Midbrain (tissue), 1 donor: ENCODE data around the gene ANP32B.
"Not testable (repeated sequence)": the region's sequence is repeated elsewhere in the genome, so short reads cannot be mapped to it uniquely, and the experiment has no call there.

ENCODE experiments used
- DNase-seq: peaks from one replicate; lab custom pipeline; 2025; lab: John Stamatoyannopoulos, UW

Gene ANP32B

DNA sequence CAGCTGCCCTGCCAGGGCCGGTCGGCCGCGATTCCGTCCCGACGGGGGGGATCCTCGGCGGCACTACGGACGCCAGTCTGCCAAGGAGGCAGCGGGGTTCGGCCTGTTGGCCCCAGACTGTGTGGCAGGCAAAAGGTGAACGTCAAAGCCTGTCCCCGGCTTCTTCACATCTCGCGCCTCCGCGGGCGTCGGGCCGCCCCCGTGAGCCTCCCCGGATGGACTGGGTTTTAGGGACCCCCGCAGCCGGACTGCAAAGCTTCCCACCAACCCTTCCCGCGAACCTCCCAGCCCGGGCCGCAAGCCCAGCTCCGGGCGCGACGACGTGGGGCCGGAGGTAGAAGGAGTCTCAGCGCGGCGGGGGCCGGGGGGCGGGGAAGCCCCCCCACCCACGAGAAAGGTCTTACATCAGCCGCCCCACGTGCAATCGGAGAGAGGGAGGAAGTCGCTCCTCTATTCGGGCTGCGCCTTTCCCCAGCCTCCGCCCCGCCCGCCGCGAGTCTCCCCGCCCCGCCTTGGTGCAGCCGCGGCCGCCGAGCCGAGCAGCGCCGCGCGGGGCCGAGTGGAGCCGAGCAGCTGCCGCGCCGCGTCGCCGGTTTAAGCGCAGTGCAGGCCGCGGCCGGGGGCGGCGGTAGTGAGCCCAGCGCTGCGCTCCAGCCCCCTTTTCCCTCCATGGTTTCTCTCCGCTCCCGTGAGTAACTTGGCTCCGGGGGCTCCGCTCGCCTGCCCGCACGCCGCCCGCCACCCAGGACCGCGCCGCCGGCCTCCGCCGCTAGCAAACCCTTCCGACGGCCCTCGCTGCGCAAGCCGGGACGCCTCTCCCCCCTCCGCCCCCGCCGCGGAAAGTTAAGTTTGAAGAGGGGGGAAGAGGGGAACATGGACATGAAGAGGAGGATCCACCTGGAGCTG is at the start of gene ANP32B:
Gene ANP32B, plus strand, starts transcription at position 659 of the 906 bp plus-strand sequence. Its CDS starts 215 bp downstream, at position 874.
- peak; percentile 94 for DNase-seq

DNA sequence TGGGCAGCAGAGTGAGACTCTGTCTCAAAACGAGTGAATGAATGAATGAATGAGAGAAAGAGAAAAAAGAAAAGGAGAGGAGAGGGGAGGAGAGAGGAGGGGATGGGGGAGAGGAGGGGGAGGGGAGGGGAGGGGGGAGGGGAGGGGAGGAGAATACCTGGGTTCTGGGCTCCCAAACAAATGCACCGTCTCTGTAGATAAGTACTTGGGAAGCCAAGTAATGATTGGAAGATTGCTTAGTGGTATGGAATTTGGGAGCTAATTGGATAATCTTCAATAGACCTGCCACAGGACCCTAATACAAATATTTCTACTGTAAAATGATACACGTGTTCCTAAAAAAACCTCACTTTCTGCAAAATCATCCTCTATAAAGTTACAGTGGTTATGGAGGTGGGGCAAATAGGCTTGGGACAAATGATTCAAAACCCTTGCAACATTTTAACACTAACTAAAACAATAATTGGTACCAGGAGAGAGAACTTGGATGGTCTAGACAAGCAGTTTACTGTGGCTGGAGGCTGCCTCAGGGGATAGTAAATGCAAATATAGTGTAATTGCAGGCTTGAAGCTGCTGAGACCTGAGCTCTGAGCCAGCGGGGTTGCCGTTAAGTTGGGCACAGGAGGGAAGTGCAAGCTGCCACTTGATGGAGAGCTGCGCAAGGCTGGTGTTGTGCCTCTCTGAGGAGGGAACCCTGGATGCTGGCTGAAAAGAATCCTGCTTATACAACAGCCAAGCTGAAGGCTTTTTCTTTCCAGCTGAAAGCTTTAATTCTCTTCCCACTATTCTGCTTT is 48.6 kb upstream of the ANP32B start:
- DNase-seq: no peak

DNA sequence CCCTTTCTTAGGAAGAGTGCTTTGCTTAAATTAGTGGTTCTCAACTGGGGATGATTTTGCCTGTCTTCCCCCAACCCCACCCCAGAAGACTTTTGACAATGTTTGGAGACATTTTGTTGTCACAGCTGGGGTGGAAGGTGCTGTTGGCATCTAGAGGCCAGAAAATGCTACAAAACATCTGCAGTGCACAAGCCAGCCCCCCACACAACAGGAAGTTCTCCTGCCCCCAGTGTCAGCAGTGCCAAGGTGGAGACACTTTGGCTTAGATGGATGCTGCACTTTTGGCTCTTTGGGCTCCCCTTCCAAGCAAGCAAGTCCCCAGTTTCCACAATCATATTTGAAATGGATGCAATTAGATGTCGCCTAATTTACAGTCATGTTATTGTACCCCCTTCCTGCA is 47.9 kb upstream of the ANP32B start:
- DNase-seq: no peak

DNA sequence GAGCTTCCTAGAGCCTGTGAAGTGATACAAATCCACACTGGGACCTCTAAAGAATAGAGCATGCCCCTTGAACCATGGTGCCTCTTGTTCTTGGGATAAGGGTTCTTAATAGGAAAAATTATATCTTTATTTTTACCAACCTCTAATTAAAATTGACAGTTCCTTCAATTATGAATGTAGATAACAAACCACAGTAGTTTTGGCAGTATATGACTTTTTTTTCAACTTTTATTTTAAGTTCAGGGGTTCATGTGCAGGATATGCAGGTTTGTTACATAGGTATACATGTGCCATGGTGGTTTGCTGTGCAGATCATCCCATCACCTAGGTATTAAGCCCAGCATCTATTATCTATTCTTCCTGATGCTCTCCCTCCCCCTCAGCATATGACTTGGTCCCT is 46.1 kb upstream of the ANP32B start:
- no peak for DNase-seq

DNA sequence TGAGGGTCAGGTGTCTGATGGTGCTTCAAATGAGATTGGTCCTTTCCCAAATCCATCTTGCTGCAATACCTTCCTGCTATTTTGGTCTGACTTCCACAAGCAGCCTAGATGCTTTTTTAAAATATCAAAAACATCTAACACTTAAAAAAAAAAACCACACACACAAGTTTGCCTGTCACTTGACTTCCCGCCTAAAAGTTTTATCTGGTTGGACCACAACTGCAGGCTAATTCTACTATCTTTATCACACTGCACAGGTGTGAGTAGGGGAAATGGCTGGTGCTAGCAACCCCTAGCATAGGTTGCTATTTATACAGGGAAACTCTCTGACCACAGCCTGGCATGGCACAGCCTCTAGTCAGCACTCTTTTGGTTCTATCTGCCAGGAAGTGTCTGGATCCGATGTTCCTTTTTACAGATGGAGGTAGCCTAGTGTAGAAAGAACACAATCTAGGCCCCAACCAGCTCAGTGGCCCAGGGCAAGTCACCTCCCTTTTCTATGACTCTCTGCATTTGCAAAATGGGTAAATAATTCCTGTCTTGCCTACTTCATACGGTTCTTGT is 45.0 kb upstream of the ANP32B start, which contains the start of gene HEMGN:
Gene HEMGN, minus strand, starts transcription at position 92 of the 564 bp plus-strand sequence. Its CDS starts 36 bp downstream, at position 56.
- DNase-seq: no peak

DNA sequence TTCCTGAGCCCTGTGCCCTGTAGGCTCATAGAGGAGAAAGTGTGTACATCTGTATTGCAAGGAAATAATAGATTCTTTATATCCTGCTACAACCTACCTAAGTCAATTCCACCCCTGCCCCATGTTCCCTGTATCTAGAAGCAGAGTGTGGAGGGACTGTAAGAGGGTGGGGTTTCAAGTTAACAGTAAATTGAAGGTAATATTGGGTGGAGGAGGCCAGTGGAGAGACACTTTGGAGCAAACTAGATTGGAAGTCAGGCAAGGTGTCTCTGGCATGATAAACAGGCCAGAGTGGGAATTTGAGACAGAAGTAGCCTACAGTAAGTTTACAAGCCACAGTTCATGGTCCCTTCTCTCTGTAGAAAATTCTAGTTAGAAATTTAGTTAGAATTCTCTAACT is 42.9 kb upstream of the ANP32B start:
- DNase-seq: no peak

DNA sequence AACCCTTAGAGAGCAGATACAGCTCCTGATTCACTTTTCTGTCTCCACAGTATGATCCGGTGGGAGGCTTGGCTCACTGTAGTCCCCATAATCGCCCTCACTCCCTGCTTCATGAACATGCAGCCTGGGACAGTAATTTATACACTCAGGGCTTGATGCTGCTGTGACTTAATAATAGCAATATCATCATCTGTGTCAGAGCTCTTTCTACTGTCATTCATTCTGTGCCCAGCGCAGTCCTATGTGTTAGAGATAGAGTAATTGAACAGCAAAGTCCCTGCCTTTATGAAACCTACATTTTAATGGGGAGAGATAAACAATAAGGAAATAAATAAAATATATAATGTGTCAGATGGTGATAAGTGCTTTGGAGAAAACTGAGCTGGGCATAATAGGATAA is 42.4 kb upstream of the ANP32B start:
- DNase-seq: no peak

DNA sequence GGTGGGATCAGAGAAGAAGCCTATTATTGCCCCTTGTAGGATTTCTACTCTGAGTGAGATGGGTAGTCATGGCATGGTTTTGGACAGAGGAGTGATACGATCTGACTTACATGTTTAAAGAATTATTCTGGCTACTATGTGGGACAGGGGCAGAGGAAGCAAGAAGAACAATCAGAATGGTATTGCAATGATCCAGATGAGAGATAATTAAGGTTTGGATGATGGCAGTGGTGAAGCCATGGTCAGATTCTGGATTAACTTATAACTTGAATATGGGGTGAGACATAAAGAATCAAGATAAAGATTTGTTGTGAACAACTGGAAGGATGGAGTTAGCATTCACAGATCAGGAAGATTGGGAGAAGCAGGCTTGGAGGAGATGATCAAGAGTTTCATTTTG is 41.8 kb upstream of the ANP32B start:
- DNase-seq: no peak

DNA sequence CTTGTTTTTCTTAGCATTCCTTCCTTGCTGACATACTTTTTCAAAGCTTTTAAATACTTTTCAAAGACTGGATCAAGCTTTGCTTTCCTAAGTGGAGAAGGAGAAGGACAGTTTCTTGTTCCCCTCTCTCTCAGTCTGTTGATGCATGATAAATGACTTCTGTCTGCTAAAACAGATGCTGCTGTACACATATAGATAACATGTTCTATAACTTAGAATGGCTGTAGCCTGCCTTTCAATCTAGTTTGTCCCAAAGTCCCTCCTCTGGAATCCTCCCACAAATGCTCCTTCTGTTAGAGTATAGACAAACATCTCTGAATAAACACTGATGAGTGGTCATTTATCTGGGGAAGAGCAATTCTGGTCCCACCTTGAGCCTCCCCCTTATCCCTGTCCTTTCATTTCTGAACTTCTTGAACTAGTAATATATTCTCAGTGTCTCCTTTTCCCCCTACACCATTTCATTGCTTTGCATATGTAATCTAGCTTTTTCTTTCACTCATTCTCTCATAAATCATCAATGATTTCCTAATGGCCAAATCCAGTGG is 39.8 kb upstream of the ANP32B start:
- no peak for DNase-seq

DNA sequence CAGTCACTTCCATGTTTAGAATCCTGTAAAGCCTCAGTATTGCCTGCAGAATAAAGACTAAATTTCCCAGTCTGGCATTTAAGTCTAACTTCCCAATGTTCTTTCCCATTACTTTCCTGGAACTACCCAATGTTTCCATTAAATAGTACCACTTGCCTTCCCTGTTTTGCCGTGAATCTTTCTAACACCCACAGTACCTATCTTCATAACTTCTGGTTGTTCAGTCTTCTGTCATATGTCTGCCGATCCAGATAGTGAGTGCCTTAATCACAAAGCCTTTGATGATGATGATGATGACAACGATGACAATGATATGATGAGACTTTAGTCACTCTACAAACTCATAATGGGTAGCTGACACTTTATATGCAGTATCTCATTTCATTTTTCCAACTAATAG is 38.5 kb upstream of the ANP32B start:
- no peak for DNase-seq

DNA sequence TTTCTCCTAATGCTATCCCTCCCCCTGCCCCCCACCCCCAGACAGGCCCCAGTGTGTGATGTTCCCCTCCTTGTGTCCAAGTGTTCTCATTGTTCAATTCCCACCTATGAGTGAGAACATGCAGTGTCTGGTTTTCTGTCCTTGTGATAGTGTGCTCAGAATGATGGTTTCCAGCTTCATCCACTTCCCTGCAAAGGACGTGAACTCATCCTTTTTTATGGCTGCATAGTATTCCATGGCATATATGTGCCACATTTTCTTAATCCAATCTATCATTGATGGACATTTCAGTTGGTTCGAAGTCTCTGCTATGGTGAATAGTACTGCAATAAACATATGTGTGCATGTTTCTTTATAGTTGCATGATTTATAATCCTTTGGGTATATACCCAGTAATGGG is 37.7 kb upstream of the ANP32B start:
- not testable (repeated sequence) for DNase-seq

DNA sequence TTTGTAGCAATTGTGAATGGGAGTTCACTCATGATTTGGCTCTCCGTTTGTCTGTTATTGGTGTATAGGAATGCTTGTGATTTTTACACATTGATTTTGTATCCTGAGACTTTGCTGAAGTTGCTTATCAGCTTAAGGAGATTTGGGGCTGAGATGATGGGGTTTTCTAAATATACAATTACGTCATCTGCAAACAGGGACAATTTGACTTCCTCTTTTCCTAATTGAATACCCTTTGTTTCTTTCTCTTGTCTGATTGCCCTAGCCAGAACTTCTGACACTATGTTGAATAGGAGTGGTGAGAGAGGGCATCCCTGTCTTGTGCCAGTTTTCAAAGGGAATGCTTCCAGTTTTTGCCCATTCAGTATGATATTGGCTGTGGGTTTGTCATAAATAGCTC is 36.0 kb upstream of the ANP32B start:
- DNase-seq: not testable (repeated sequence)

DNA sequence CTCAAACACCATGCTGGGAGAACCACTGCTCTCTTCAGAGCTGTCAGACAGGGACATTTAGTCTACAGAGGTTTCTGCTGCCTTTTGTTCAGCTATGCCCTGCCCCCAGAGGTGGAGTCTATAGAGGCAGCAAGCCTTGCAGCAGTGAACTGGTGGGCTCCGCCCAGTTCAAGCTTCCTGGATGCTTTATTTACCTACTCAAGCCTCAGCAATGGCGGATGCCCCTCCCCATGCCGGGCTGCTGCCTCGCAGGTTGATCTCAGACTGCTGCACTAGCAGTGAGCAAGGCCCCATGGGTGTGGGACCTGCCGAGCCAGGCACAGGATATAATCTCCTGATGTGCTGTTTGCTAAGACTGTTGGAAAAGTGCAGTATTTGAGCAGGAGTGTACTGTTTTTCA is 32.3 kb upstream of the ANP32B start:
- DNase-seq: not testable (repeated sequence)

DNA sequence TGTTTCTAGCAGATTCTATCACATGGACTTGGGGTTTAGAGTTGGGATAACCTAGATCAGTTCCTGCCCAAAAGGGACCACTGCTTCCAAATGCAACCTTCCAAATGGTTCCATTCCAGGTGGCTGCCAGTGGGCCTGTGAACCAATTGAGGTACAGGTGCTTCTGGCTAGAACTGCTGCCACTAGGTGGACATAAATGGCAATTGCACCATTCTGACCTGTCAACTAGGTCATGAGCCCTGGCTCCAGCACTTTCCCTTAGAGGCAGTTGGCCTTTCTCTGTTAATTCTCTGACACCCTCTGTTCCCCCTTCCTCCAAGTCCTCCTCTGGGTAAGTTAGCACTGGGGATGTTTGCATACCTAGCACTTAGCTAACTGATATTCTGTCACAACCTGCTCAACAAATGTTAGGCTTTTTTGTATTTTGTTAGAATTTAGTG is 28.6 kb upstream of the ANP32B start:
- no peak for DNase-seq

DNA sequence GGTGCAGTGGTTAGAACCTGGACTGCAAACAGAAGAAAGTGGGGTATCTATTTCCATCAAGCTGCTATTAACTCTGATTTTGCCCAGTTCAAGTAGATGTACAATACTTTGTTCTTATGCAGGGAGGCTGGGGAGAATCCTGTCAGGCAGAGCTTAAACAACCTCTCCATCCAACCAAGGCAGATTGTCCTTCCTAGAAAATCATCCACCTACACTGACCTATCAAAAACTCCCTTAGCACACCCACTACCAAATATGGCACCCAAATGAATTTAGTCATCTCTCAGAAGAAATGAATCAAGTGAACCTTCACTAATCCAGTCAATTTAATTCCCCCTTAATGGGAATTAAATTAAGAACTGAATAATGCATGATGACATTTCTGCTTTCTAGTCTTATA is 26.8 kb upstream of the ANP32B start:
- no peak for DNase-seq

DNA sequence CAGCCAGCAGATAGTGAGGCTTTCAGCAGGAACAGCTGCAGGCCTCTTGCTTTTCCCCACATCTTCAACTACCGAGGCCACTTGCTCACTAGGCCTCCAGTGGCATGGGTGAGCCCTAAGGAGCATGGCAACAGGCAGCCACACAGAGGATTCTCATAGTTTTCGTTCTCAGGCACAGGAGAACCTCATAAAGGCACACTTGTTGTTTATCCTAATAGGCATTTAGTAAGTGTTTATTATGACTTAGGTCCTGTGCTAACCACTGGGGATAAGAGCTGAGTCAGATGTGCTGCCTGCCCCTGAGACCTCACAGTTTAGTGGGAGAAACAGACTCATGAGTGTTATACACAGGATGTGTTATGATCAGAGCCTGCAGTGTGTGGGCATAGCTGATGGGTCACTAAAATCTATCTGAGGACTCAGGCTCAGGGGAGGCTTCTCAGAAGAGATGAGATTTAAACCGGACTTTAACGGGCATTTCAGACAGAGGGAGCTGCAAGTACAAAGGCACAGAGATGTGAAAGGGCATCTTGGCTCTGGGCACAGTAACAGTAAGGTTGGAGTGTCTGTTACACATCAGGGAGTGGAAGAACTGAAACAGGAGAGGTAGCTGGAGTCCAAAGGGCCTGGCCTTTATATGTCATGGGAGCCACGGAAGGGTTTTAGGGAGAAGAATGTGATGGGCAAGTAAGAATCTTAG is 24.2 kb upstream of the ANP32B start:
- peak; percentile 27 for DNase-seq

DNA sequence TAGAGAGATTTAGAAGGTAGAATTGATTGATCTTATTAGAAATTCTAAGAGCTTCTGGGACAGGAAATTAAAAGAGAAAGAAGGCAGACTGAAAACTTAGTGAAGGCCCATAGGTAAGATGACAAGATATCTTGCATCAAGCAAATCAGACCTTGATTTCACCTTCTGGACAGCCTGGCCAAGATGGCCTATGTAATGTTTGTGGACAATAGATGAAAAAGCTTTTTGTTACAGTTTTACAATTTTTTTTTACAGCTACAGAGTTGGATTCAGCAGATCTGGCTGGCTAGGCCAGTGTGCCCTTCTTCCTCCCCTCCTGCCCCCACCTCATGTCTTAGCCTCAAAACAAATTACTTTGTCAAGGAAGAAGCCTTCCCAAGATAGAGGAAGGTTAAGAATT is 23.6 kb upstream of the ANP32B start:
- no peak for DNase-seq

DNA sequence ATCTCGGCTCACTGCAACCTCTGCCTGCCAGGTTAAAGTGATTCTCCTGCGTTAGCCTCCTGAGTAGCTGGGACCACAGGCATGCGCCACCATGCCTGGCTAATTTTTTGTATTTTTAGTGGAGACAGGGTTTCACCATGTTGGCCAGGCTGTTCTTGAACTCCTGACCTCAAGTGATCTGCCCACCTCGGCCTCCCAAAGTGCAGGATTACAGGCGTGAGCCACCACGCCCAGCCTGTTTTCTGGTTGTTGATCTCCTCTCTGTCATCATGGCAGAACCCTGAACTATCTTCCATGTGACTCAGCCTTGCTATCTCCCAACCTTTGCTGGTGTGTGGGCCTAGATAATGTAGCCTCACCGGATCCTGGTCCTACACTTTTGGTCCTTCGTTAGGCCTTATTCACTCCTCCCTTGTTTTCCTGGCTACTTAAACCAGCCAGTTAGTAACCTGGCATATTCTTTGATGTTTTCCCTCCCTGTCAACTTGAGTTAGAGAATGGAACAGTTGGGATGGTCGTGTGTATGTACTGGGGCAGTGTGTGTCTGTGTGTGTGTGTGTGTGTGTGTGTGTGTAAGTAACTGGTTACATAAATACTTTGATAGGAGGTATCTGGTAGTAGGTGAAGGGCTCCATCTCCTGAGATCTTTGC is 22.3 kb upstream of the ANP32B start:
- not testable (repeated sequence) for DNase-seq

DNA sequence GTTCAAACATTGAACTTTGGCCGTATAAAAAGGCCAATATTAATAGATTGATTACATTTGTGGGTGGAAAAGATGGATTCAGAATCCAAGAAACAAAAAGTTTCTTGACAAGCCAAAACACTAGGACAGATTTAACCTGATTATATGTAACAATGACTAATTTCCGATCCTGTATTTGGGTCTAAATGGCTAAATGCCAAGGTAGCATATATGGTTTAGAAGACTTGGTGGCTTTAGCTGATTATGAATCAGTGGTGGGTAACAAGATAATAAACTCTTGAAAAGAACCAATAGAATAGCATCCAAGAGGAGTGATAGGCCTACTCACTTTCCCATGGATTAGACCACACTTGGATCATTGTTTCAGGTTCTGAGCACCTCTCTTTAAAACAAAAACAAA is 21.8 kb upstream of the ANP32B start:
- DNase-seq: no peak

DNA sequence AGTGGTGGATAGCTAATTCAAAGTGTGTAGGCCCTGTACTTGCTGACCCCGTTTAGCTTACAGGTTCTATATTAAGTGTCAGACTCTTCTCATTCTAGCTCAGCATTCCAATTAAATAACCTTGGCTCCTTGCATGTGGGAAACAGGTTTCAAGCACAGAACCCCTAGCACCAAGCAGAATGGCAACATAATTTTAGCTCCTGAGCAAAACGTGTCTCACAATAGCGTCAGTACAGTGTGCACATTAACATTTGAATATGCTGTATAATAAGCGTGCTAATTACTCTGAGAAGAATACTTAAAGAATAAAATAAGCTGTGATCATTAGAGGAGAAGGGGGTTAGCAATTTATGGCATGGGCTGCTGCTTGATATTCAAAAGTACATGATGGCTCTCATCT is 21.0 kb upstream of the ANP32B start:
- no peak for DNase-seq

DNA sequence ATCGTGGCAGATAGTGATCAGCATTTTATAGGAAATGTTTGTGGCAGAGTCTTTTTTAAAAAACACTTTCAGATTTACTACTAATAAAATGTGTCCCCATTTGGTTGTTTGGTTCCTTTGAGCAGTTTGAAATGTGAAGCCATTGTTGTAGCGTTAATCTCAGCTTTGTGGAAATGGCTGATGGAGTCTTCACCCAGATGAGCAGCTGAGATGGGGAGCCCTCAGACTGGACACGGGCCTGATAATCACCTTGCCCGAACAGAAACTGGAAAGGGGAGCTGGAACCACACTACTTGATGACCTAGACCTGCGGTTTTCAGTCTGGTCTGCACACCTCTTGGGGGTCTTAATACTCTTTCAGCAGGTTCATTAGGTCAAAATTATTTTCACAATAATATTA is 20.6 kb upstream of the ANP32B start:
- DNase-seq: no peak
